Fibroblast of skin of back (primary cell): Measurements from ENCODE around the gene TRMT6.

Experiments used
- DNase-seq: peaks from one replicate; pipeline ENCODE4 v3.0.0-alpha.2; 2013

The TRMT6 gene

GRCh38 chr20:5947276-5947675 is 3.1 kb downstream of the TRMT6 start:
- DNase-seq = no peak

- DNase-seq = peak; percentile 18
These were observed 4.4 kb downstream of the TRMT6 start for GRCh38 chr20:5945963-5946362.

GRCh38 chr20:5938456-5939029 is 11.8 kb downstream of the TRMT6 start:
- no peak for DNase-seq

GRCh38 chr20:5936238-5936637 is 14.1 kb downstream of the TRMT6 start:
- no peak for DNase-seq

DNA sequence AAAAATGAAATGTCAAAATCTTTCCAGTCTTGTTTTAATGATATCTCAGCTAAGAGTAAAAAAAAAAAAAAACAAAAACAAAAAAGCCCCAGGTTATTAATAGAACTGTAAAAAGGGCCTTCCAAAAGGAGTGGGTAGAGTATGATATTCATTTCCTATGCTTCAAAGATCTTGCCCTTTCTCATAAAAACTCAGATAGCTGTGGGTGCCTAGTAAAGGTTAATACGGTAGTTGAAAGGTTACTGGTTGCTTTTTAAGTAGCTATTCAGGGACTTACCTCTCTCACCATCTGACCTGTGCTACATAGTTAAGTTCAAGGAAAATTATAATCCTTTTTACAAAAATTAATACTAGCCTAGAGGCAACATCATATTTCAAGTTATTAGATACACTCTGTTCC is 14.9 kb downstream of the TRMT6 start:
- no peak for DNase-seq

DNA sequence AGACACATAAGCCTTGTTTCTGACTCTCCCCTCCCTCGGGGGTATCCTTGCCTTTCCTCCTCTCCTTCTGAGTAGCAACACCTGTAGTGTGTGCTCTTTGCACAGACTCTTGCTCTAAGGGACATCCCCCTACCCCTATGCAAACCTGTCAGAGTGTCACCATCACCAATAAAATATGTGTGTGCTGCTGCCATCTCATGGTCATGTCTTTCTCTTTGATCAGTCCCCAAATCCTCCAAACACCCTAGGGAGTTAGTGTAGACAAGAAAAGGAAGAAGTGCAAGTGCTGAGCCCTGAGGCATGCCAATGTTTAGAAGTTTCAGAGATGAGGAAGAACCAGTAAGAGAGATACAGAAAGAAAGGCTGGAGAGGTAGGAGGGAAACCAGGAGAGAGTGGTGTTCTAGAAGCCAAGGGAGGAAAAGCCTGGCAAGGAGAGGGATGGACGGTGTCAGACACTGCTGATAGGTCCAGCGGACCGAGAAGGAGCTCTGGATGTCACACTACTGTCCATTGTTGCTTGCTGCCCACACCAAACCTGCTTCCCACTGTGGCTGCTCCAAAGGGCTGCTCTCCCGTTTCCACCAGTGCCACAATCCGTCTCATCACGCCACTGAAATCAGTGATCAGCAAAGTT is 16.4 kb downstream of the TRMT6 start:
- DNase-seq = no peak

DNA sequence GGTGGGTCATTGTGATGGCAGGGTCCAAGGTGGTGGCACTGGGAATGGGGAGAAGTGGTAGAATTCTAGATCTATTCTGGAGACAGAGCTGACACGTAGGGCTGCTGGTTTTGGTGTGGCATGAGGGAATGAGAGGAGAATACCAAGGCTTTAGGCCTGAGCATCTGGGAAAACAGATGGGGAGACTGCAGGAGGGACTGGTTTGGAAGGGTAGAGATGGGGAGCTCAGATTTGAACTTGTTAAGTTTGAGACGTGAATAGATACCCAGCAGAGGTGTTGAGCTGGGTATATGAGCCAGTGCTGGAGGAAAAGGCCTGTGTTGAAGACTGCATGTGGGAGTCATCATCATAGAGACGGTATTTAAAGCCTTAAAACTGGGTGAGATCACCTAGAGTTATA is 17.5 kb downstream of the TRMT6 start:
- no peak for DNase-seq

DNA sequence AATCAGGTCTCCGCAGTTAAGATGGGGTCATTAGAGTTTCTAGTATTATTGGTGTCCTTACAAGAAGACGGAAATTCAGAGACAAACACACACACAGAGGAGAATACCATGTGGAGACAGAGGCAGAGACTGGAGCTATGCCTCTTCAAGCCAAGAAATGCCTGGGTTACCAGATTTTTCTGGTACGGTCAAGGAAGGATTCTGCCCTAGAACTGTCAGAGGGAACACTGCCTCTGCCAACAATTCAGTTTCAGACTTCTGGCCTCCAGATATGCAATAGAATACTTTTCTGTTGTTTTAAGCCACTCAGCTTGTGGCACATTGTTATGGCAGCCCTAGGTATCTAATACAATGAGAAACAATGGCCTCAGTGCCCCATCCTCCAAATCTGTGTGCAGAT is 18.9 kb downstream of the TRMT6 start:
- DNase-seq = no peak

DNA sequence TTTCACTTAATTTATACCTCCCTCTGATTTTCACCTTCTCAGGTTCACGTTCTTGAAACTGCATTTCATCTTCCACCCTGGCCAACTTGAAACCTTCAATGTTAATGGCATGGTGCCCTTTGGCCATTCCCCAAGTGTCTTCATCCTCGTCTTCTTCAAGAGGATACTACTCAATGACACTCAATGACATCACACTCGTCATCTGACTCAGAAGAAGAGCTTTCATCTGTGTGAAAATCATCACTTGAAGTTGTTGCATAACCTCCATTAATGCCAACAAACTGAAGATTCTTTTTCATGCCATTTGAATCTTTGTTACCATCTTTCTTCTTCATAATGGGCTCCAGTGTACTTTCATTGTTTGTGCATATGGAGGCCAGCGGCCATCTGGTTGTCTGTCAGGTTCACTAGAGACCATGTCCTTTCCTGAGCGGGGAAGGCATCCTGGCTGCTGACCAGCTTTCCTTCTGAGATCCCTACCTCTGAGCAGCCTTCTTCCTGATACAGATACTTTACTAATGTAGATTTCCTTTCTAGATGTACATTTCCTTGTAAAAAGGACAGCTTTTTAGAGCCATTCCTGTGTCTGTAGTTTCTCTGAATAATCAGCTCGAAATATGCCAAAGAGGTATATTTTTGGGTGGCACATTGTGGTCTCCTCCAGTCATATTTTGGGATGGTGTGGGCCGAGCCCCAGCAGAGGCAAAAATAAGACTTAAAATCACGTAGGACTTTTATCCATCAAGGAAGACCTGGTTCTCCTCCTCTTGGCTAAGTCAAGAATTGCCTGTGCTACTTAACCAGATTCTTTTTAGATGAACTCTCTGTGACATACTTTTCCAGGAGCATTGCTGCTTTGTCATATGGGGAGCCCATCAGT is 21.3 kb downstream of the TRMT6 start:
- no peak for DNase-seq

DNA sequence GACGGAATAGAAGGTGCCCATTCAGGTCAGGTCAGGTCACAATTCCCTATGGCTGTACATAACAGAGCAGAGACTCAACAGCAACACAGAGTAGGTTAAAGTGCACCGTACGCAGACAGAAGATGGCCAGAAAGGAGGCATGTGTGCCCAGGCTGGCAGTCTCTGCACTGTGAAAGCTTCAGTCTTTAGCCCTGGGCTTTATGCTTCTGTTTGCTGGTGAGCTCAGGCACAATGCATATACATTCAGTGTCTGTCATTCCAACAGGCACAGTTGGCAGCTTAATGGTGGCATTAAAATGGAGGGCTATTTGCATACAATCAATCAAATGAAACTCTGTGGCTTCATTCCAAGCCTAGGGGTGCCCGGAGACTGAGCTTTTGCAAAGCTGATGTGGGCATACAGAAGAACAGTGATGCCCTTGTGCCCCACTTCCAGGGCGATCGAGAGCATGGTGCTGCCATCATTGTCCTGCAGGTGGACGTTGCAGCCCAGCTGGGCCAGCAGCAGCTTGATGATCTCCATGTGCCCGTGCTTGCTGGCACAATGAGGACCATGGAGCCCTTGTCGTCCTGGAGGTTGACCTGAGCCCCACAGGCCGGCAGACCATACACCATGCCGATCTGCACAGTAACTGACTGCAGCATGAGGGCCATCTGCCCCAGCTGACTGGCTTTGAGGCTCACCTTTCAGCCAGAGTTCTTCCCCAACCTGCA is 22.4 kb downstream of the TRMT6 start:
- DNase-seq = no peak

- no peak for DNase-seq
These were observed 24.8 kb downstream of the TRMT6 start for GRCh38 chr20:5925551-5925950.

- no peak for DNase-seq
These were observed 26.8 kb downstream of the TRMT6 start for GRCh38 chr20:5923493-5923892.

DNA sequence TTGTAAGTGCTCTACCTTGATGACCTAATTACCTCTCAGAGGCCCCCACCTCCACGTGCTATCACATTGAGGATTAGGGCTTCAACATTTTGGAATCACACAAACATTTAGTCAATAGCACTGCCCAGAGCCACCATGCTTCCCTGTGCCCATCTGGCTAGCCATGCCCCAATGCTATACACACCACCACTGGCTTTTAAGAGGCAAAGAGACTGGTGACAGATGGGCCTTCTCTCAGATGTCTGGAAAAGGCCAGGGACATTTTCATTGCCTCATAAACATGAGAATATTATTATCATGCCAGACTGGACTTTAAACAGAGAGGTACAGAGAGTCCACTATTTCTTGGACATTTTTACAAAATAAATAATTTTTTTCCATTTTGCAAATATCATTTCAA is 29.8 kb downstream of the TRMT6 start:
- no peak for DNase-seq

DNA sequence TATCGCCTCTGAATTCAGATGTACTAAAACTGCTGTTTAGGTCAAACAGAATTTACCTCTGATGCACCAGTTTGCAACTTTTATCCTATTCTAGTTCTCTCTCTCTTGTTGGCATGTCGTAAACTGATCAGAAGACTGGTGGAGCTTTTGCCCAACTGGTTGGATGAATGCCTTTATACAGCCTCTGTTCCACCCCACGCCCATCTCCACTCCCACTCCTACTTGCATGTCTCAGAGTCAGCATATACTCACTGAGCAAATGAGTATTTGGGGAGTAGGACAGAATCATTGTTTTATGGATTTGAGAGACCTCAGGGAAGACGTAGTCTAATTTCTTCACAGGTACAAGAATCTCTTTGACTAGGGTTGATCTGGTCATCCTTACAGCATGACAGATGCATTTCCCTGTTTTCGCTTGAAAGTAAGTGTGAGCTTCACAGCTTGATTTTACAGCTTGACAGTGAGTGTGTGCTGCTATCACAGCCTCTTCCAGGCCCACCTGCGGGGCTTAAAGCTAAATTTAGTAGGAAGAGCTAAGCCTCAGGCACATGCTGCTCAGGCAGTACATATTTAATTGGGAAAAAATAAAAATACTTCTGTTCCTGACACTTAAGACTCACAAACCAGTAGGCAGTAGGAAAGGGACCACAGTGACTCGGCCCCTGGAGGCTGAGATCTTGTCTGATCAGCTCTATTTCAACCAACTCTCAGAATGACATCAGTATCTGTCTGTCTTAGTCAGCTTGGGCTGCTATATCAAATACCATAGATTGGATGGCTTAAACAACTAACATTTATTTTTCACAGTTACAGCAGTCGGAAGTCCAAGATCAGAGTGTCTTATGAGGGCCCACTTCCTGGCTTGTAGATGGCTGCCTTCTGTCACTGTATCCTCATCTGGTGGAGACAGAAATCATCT is 30.4 kb downstream of the TRMT6 start:
- DNase-seq = no peak

DNA sequence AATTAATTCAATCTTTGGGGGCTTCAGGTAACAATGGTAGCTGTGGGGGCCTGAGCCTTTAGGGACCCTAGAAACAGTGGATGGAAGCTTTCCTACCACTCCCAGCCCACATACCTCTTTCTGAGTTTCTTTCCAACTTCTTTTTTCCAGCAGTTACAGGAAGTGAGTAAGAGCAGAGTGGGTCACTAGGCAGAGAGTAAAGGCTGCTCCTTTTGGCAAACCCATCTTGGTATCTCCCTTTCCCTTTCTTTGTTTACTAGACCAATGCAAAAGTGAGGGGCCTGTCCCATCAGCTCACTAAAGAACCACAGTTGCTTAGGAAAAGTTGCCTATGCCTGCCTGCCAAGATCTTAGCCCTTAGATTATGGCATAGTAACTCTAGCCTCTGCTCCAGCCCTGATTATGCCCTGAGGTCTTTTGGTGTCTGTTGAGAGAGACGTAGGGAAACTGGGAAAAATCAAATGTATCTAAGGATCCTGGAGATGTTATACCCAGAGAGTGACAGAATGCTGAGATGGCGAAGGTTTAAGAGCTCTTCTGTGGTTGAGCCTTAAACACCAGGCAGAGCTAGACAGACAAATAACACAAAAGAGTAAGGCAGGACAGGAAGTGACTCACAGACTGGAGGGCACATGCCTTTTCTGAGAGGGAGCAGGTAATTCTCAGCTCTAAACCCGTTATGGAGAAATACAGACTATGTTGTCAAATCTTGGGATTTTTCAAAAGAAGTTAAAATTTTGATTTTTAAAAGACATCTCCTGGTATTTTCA is 31.3 kb downstream of the TRMT6 start:
- DNase-seq = peak; percentile 33

GRCh38 chr20:5914859-5915258 is 35.5 kb downstream of the TRMT6 start:
- no peak for DNase-seq

GRCh38 chr20:5913166-5913565 is 37.2 kb downstream of the TRMT6 start:
- no peak for DNase-seq

DNA sequence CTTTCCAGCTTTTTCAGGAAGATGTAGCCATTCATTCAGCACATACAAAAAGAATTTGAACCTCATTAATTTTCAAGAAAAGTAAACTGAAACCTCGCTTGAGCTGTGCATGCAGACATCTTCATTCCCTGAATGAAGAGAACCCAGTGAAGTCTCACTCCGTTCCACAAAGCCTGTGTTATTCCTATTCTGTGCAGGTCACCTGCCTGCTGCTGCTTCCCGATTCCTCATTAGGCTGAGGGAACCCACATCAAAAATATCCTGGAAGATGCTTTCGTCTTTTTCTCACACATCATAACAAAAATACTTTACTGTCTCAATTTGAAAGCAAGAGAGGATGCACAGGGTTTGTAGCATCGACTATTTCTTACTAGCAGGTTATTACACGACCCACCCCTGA is 40.1 kb downstream of the TRMT6 start:
- DNase-seq = no peak

GRCh38 chr20:5908981-5909380 is 41.4 kb downstream of the TRMT6 start:
- DNase-seq = peak; percentile 6

- DNase-seq = no peak
These were observed 49.4 kb downstream of the TRMT6 start for GRCh38 chr20:5900908-5901307.

- DNase-seq = no peak
These were observed 50.9 kb downstream of the TRMT6 start for GRCh38 chr20:5899444-5899843.
